HepG2 (cell line): Measurements from ENCODE around the gene CDH22.

ENCODE experiments used
- EZH2 ChIP-seq: conservative IDR thresholded peaks from 2 replicates; pipeline ENCODE4 v1.6.1; 2012; ENCODE audit warnings: mild to moderate bottlenecking, low read depth, low read length, moderate library complexity
- GTF3A ChIP-seq: sonication (generic); formaldehyde crosslinking; conservative IDR thresholded peaks from 2 replicates; pipeline ENCODE4 v1.4.0; 2020; ENCODE audit warnings: mild to moderate bottlenecking, missing genetic modification reagents
- POLR2A ChIP-seq, 2 experiments: IDR thresholded peaks; 2 replicates each; pipeline ENCODE4 v1.6.1; 2011; ENCODE audit warnings: low read depth in 2 of 2, low read length in 2 of 2, mild to moderate bottlenecking in 1 of 2, moderate library complexity in 1 of 2; ENCODE audit not compliant: insufficient read depth in 1 of 2
- POLR2AphosphoS5 ChIP-seq: IDR thresholded peaks from 2 replicates; pipeline ENCODE4 v1.6.1; 2012; ENCODE audit warnings: low read depth, low read length
- ZBTB2 ChIP-seq: sonication (generic); formaldehyde crosslinking; IDR thresholded peaks from 2 replicates; pipeline ENCODE4 v1.8.0; 2022; ENCODE audit warnings: low read depth, missing genetic modification reagents
- ZNF274 ChIP-seq: sonication (generic); formaldehyde crosslinking; IDR thresholded peaks from 2 replicates; pipeline ENCODE4 v1.5.1; 2020; ENCODE audit warnings: mild to moderate bottlenecking, missing genetic modification reagents

- no peak for TF ChIP-seq EZH2
- TF ChIP-seq ZBTB2 (CRISPR knock-in tag): no peak
- TF ChIP-seq ZNF274 (CRISPR knock-in tag): no peak
- TF ChIP-seq POLR2A (IDR thresholded peaks at IDR 0.05; ENCODE audit: insufficient read depth in 1 of 2, low read depth in 2 of 2, low read length in 2 of 2): no peak
- no peak for TF ChIP-seq GTF3A (CRISPR knock-in tag)
- TF ChIP-seq POLR2AphosphoS5: no peak
Measured at GRCh38 chr20:46199198-46199597, 109.1 kb downstream of the CDH22 start.
